Measurements from ENCODE around the gene TMEM139.

DNA sequence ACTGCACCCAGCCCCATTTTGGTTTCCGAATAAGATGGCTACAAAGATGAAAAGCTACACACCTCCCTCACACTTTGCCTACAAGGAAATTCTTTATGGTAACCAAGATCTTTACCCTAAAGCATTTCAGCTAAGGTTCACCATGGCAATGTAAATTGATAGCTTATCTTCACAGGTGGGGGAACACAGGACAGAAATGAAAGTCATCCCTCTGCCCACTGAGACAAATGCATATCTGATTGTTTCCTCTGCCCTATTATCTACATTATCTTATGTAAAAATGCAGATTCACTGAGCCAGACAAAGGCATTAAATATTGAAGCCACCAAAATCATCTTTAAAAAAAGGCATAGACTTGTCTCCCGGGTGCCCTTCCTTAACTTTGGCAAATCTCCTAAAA is 3.2 kb upstream of the TMEM139 start:
- TF ChIP-seq SP1 (IDR thresholded peaks at IDR 0.05) (no peak), ELF4 (IDR thresholded peaks at IDR 0.05) (no peak), LEF1 (IDR thresholded peaks at IDR 0.05; ENCODE audit: borderline replicate concordance) (no peak), ARNT (IDR thresholded peaks at IDR 0.05) (no peak)
